ENCODE measurements around the gene FOXRED2. TPM values are rescaled to one million over a fixed set of nuclear protein-coding genes. Genes with fewer than 3 reads are reported as not detected.

Gene FOXRED2
- total RNA-seq, 1 donor from 2014 or later = 6.5 TPM

DNA sequence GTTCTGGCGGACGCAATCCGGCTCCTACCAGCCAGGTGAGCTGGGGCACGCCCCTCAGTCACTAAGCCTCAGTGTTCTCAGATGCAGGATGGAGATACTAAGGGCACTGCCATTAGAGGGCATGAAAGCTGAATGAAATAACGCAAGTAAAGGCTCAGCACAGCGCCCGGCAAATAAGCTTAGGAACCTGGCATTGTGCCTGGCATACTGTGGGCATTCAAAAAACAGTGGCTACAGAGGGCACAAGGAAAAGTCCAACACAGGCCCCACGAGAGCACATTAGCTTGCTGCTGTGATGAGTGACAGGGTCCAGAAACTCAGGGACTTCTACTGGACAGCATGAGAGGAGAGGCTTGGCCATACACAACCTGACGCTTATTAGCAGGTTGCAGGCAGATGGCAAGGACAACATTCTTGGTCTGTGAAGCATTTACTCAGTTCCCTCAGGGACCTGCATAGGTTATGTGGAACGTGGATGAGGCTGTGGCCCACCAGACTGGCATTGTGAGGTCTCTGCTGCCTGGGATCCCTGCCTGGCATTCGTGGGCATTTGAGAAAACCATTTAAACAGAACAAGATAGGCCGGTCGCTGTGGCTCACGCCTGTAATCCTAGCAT, 37.6 kb downstream of the FOXRED2 start:
- no peaks in the 10 kb centered on the region for H3K9me3 Mint-ChIP-seq
- H3K36me3 Mint-ChIP-seq (ENCODE audit: low read depth) = peaks cover 45% of the 10 kb centered on the region
- CTCF ChIA-PET = interaction anchor here (0.9 to 8.5 kb wide), 6 partner anchors 12 to 168 kb away, joined by 3 to 144 read pairs (median 10); no protein-coding TSS in a partner anchor
- DNase-seq = no peak
- TF ChIP-seq CTCF (IDR thresholded peaks at IDR 0.05) = no peak
- H3K4me3 Mint-ChIP-seq = no peak overlapping the region
- H3K27ac Mint-ChIP-seq = no peak overlapping the region
- intact Hi-C loops (cut with micrococcal nuclease) = no loop called here
- POLR2A ChIA-PET = interaction anchor here (0.6 to 1.5 kb wide), 3 partner anchors 12 to 126 kb away, joined by 7 to 11 read pairs (median 8); partner anchors contain the start of gene TXN2
- ATAC-seq (ENCODE audit: low read depth) = no peak
- no peaks in the 10 kb centered on the region for H3K27me3 Mint-ChIP-seq
- H3K4me1 Mint-ChIP-seq = peaks cover 6% of the 10 kb centered on the region

- Mint-ChIP-seq H3K9me3 (no peaks in the 10 kb centered on the region), H3K36me3 (ENCODE audit: low read depth) (peaks cover 32% of the 10 kb centered on the region), H3K4me1 (peaks cover 6% of the 10 kb centered on the region), H3K4me3 (no peak overlapping the region), H3K27ac (no peak overlapping the region), H3K27me3 (no peaks in the 10 kb centered on the region)
- intact Hi-C loops (cut with micrococcal nuclease) = no loop called here
- POLR2A ChIA-PET = interaction anchor here (0.6 to 1.5 kb wide), 2 partner anchors 14 to 64 kb away, joined by 7 read pairs; partner anchors contain the start of gene TXN2
- no peak for ATAC-seq (ENCODE audit: low read depth)
- DNase-seq = no peak
- CTCF ChIA-PET = interaction anchor here (0.9 to 8.5 kb wide), 2 partner anchors 139 to 167 kb away, joined by 3 to 144 read pairs; no protein-coding TSS in a partner anchor
- TF ChIP-seq CTCF (IDR thresholded peaks at IDR 0.05) = no peak
These were observed 38.9 kb downstream of the FOXRED2 start for GRCh38 chr22:36467946-36468345.

- CTCF ChIA-PET = interaction anchor here (1.2 to 8.5 kb wide), 2 partner anchors 138 to 166 kb away, joined by 3 to 144 read pairs; no protein-coding TSS in a partner anchor
- POLR2A ChIA-PET = interaction anchor here (0.6 to 1.5 kb wide), 3 partner anchors 15 to 79 kb away, joined by 3 to 7 read pairs (median 7); partner anchors contain the start of genes MYH9 and TXN2
- no peak overlapping the region for H3K4me3 Mint-ChIP-seq
- DNase-seq = no peak
- no peaks in the 10 kb centered on the region for H3K9me3 Mint-ChIP-seq
- intact Hi-C loops (cut with micrococcal nuclease) = no loop called here
- TF ChIP-seq CTCF (IDR thresholded peaks at IDR 0.05) = no peak
- H3K36me3 Mint-ChIP-seq (ENCODE audit: low read depth) = peaks cover 25% of the 10 kb centered on the region
- peaks cover 6% of the 10 kb centered on the region for H3K4me1 Mint-ChIP-seq
- no peak overlapping the region for H3K27ac Mint-ChIP-seq
- no peak for ATAC-seq (ENCODE audit: low read depth)
- H3K27me3 Mint-ChIP-seq = no peaks in the 10 kb centered on the region
These were observed 39.6 kb downstream of the FOXRED2 start for GRCh38 chr22:36467042-36467810.

DNA sequence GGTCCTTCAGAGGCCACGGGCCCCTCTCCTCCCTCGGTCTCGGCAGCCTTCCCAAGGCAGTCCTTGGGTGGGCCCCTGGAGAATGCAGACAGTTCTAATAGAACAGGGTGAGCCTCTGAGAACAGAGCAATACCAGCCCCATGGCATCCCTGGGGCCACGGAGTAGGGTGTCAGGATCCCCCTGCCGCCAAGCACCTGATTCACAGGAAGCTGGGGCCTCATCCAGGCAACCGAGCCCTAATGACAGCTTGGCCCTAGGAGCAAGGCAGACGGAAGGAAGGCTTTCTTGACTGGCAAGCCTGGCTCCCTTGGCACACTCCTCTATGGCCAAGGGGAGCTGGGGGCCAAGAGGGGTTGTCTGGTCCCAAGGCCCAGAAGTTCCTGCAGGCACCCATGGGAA, 40.6 kb downstream of the FOXRED2 start:
- Mint-ChIP-seq H3K27ac (peak overlapping the region; percentile 24), H3K36me3 (ENCODE audit: low read depth) (peaks cover 15% of the 10 kb centered on the region), H3K27me3 (no peaks in the 10 kb centered on the region), H3K9me3 (no peaks in the 10 kb centered on the region), H3K4me3 (no peak overlapping the region), H3K4me1 (peaks cover 6% of the 10 kb centered on the region)
- intact Hi-C loops (cut with micrococcal nuclease) = no loop called here
- DNase-seq = no peak
- ChIA-PET POLR2A (interaction anchor here (0.7 to 1.1 kb wide), 2 partner anchors 21 to 78 kb away, joined by 3 read pairs; partner anchors contain the start of gene MYH9), CTCF (interaction anchor here (1.2 to 8.5 kb wide), 2 partner anchors 137 to 165 kb away, joined by 3 to 144 read pairs; no protein-coding TSS in a partner anchor)
- TF ChIP-seq CTCF (IDR thresholded peaks at IDR 0.05) = no peak
- ATAC-seq (ENCODE audit: low read depth) = no peak
